LNCAP (cell line): ENCODE measurements around the gene CCDC60.

Source experiments
- TF ChIP-seq, protein P1 (sequence below): fragments of 450-650 bp; IDR thresholded peaks from 2 replicates; pipeline ENCODE4 v1.5.1; 2017; ENCODE audit warnings: mild to moderate bottlenecking

The CCDC60 gene

GRCh38 chr12:119366007-119366406, 31.5 kb downstream of the CCDC60 start:
- TF ChIP-seq, protein P1, sequence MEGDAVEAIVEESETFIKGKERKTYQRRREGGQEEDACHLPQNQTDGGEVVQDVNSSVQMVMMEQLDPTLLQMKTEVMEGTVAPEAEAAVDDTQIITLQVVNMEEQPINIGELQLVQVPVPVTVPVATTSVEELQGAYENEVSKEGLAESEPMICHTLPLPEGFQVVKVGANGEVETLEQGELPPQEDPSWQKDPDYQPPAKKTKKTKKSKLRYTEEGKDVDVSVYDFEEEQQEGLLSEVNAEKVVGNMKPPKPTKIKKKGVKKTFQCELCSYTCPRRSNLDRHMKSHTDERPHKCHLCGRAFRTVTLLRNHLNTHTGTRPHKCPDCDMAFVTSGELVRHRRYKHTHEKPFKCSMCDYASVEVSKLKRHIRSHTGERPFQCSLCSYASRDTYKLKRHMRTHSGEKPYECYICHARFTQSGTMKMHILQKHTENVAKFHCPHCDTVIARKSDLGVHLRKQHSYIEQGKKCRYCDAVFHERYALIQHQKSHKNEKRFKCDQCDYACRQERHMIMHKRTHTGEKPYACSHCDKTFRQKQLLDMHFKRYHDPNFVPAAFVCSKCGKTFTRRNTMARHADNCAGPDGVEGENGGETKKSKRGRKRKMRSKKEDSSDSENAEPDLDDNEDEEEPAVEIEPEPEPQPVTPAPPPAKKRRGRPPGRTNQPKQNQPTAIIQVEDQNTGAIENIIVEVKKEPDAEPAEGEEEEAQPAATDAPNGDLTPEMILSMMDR = no peak

DNA sequence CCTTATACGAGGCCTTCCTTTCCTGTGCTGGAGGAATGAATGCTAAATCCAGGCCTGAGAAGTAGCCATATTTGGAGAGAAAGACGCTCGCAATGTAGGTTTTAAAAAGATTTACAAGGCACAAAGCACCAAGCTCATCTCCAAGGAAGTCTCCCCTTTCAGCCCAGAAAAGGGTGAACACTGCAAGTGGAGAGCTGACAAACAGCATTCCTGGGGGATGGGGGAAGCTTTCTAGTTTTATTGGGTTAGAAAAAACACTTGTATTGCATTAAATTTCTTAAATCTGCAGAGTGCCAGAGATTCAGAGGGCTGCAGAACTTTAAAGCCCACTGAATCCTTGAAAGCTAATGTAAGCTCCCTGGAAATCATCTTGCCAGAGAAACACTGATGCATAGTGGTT, 34.6 kb downstream of the CCDC60 start:
- TF ChIP-seq, protein P1 = no peak

DNA sequence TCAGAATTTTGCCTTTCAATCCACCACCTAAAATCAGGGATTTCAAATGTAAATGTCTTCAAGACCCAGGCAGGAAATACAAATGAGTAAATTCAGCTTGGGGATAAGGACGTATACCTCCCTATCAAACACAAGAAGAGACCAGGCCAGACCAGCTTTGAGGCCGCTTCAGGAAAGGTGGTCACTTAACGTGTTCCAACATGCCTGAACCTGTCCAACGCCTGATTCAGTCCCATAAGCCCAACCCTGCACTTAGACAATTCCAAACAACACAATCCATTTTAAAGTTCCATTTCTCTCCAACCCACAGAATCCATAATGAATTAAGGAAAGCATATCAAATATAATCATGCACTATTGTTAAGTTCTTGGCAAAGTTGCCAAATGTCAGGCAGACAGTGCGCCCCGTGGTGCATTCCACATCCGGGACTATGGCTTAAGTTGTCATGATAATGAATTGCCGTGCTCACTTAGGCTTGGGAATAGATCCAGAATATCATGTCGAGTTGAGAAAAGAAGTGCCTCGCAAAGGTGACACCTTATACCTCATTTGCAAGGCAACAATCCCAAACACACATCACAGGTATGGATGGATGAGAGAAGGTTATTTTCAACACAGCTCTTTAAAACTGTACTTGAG, 35.5 kb downstream of the CCDC60 start:
- TF ChIP-seq, protein P1 = no peak

DNA sequence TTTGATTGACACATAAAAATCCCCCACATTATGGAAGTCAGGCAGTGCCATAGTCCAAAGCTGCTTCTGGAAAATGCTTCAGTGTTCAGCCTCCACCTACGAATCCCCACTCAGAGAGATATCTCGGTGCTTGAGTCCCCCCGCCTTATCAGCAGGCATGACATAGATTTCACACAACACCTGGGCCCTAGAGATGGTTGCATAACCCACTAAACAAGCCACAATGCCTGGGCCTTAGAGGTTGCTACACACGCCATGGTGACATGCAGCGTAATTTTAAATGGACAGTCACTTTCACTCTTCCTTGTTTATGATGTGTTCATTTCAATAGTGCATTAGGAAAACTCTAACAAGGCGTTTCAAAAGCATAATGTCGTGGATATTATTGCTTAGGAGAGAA, 38.0 kb downstream of the CCDC60 start:
- TF ChIP-seq, protein P1 = no peak

DNA sequence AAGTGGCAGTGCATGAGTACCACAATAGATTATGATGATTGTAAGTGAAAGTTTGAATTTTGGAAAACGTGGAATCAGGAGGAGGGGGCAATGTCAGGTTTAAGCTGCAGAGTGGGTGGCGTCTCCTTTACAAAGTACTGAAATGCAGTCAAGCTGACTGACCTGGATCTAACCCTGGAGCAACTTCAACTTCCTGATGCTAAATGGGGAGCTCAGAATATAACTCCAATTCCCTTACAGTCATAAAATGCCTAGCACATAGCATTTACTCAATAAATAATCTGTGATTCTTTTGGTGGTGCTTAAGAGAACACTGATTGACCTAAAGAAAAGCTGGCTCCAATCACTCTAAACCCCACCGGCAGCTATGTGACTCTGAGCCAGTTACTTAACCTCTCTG, 38.5 kb downstream of the CCDC60 start:
- TF ChIP-seq, protein P1 = no peak

- TF ChIP-seq, protein P1 = no peak
Measured at GRCh38 chr12:119373666-119374065, 39.1 kb downstream of the CCDC60 start.

DNA sequence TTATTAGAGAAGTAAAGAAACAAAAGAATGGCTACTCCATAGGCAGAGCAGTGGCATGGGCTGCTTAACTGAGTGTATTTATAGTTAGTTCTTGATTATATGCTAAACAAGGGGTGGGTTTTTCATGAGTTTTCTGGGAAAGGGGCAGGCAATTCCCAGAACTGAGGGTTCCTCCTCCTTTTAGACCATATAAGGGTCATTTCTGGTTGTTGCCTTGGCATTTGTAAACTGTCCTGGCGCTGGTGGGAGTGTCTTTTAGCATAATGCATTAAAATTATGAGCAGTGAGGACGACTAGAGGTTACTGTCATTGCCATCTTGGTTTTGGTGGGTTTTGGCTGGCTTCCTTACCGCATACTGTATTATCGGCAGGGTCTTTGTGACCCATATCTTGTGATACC, 40.1 kb downstream of the CCDC60 start:
- TF ChIP-seq, protein P1 = no peak
